ENCODE results near the gene PCBP1.
"Not testable (repeated sequence)": the region's sequence is repeated elsewhere in the genome, so short reads cannot be mapped to it uniquely, and the experiment has no call there.

DNA sequence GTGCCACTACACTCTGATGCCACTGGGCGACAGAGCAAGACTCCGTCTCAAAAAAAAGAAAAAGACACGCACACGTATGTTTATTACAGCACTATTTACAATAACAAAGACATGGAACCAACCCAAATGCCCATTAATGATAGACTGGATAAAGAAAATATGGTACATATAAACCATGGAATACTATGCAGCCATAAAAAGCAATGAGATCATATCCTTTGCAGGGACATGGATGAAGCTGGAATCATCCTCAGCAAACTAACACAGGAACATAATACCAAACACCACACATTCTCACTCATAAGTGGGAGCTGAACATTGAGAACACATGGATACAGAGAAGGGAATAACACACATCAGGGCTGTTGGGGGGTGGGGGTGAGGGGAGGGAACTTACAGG is 32.0 kb upstream of the PCBP1 start:
- TF ChIP-seq, protein P1, sequence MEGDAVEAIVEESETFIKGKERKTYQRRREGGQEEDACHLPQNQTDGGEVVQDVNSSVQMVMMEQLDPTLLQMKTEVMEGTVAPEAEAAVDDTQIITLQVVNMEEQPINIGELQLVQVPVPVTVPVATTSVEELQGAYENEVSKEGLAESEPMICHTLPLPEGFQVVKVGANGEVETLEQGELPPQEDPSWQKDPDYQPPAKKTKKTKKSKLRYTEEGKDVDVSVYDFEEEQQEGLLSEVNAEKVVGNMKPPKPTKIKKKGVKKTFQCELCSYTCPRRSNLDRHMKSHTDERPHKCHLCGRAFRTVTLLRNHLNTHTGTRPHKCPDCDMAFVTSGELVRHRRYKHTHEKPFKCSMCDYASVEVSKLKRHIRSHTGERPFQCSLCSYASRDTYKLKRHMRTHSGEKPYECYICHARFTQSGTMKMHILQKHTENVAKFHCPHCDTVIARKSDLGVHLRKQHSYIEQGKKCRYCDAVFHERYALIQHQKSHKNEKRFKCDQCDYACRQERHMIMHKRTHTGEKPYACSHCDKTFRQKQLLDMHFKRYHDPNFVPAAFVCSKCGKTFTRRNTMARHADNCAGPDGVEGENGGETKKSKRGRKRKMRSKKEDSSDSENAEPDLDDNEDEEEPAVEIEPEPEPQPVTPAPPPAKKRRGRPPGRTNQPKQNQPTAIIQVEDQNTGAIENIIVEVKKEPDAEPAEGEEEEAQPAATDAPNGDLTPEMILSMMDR (conservative IDR thresholded peaks at IDR 0.05): not testable (repeated sequence)
- TF ChIP-seq ZFX (IDR thresholded peaks at IDR 0.05): not testable (repeated sequence)
